K562 (cell line): Measurements from ENCODE around the gene ALDH6A1. TPM values are rescaled to one million over a fixed set of nuclear protein-coding genes. Genes with fewer than 3 reads are reported as not detected.

Experiments
- ATF1 ChIP-seq, 2 experiments: fragments of 450-650 bp in 1 of 2; IDR thresholded peaks; 2 replicates each; pipeline ENCODE4 v1.6.1; 2016; ENCODE audit warnings: missing compliant biosample characterization in 1 of 2, missing genetic modification characterization in 1 of 2
- C11orf30 ChIP-seq: fragments of 450-650 bp; IDR thresholded peaks from 2 replicates; pipeline ENCODE4 v1.6.1; 2016; ENCODE audit warnings: low read depth, mild to moderate bottlenecking
- CCNT2 ChIP-seq: IDR thresholded peaks from 2 replicates; pipeline ENCODE4 v1.6.1; 2011; ENCODE audit warnings: borderline replicate concordance, low read depth, mild to moderate bottlenecking, moderate library complexity, mixed read lengths, low read length; ENCODE audit not compliant: insufficient read length; ENCODE audit errors: extremely low read depth
- CREB1 ChIP-seq, 2 experiments: sonication (generic) in 1 of 2; formaldehyde crosslinking in 1 of 2; IDR thresholded peaks; 2 replicates each; pipeline versions ENCODE4 v1.6.1 to v1.8.0; 2012 to 2022; ENCODE audit warnings: inconsistent platforms in 1 of 2, mild to moderate bottlenecking in 1 of 2, missing genetic modification reagents in 1 of 2, moderate library complexity in 1 of 2
- E2F3 ChIP-seq: fragments of 250-450 bp; sonication (Bioruptor Pico); IDR thresholded peaks from 2 replicates; pipeline ENCODE4 v1.4.0; 2020; ENCODE audit warnings: mild to moderate bottlenecking
- HDAC1 ChIP-seq, 2 experiments: fragments of 450-650 bp; IDR thresholded peaks; 2 replicates each; pipeline ENCODE4 v1.6.1; 2016 to 2017; ENCODE audit warnings: inconsistent platforms in 1 of 2, mild to moderate bottlenecking in 1 of 2, moderate library complexity in 1 of 2
- MCM7 ChIP-seq, 2 experiments: fragments of 450-650 bp; IDR thresholded peaks; 2 replicates each; pipeline ENCODE4 v1.6.1; 2016 to 2018
- MEF2D ChIP-seq: conservative IDR thresholded peaks from 2 replicates; pipeline ENCODE4 v1.6.1; 2016; ENCODE audit warnings: low read depth, missing genetic modification characterization, missing compliant biosample characterization
- MYC ChIP-seq, 2 experiments: fragments of 250-450 bp in 1 of 2; sonication (Bioruptor Pico) in 1 of 2; IDR thresholded peaks; 2 replicates each; pipeline versions ENCODE4 v1.5.1 to v1.6.1; 2012 to 2021; ENCODE audit warnings: low read depth in 2 of 2, borderline replicate concordance in 1 of 2, improper control_type of control experiment in 1 of 2, low read length in 1 of 2, mild to moderate bottlenecking in 1 of 2, moderate library complexity in 1 of 2
- NFYB ChIP-seq: IDR thresholded peaks from 2 replicates; pipeline ENCODE4 v1.6.1; 2011; ENCODE audit warnings: mild to moderate bottlenecking, moderate library complexity; ENCODE audit not compliant: insufficient read length; ENCODE audit errors: extremely low read depth
- RBFOX2 ChIP-seq: fragments of 200-400 bp; formaldehyde crosslinking; IDR thresholded peaks from 2 replicates; pipeline ENCODE4 v1.6.1; 2017; ENCODE audit warnings: low read depth, mild to moderate bottlenecking, low read length, moderate library complexity
- REST ChIP-seq, 2 experiments: fragments of 450-650 bp; formaldehyde crosslinking in 1 of 2; IDR thresholded peaks; 2 replicates each; pipeline versions ENCODE4 v1.4.0 to v1.6.1; 2014 to 2020; ENCODE audit warnings: mild to moderate bottlenecking in 2 of 2, borderline replicate concordance in 1 of 2, low read depth in 1 of 2
- SAP30 ChIP-seq: fragments of 200-600 bp; sonication (generic); IDR thresholded peaks from 2 replicates; pipeline ENCODE4 v1.6.1; 2012; ENCODE audit warnings: borderline replicate concordance, low read depth, mild to moderate bottlenecking, moderate library complexity, low read length, control low read depth, inconsistent platforms; ENCODE audit not compliant: insufficient read depth, poor library complexity, severe bottlenecking
- SMARCC2 ChIP-seq: fragments of 450-650 bp; IDR thresholded peaks from 2 replicates; pipeline ENCODE4 v1.6.1; 2017; ENCODE audit warnings: antibody characterized with exemption, moderate library complexity, mild to moderate bottlenecking, low read depth
- TFAP4 ChIP-seq: sonication (generic); formaldehyde crosslinking; IDR thresholded peaks from 2 replicates; pipeline ENCODE4 v1.8.0; 2022; ENCODE audit warnings: missing genetic modification reagents, mild to moderate bottlenecking, moderate library complexity, borderline replicate concordance
- ZNF384 ChIP-seq: IDR thresholded peaks from 2 replicates; pipeline ENCODE4 v1.6.1; 2012; ENCODE audit warnings: low read depth, low read length, improper control_type of control experiment
- polyA plus RNA-seq, 8 experiments: library from polyadenylated mRNA; depleted of rRNA in 4 of 8; stranded (reverse) in 5 of 8; unstranded in 3 of 8; fragments of >200 nt; fragmentation: Nextera tagmentation in 2 of 8; fragmentation: Illumina TruSeq in 1 of 8; extraction: Ambion mirVana in 2 of 8; extraction: Trizol in 1 of 8; gene quantifications; 2 replicates each; pipeline versions ENCODE4 v1.2.1 to v1.2.3, GENCODE V29; 2011 to 2014; ENCODE audit warnings: inconsistent platforms in 1 of 8, missing spikeins in 1 of 8
- total RNA-seq, 7 experiments: library from RNA; depleted of rRNA in 6 of 7; stranded (reverse); fragments of >200 nt in 6 of 7; fragmentation: Illumina TruSeq in 2 of 7; extraction: Trizol in 2 of 7; gene quantifications; 2 replicates each; pipeline versions ENCODE4 v1.2.1 to v1.2.3, GENCODE V29; 2011 to 2021; ENCODE audit warnings: low replicate concordance in 1 of 7

Gene ALDH6A1
- total and polyA plus RNA-seq, 9 of the 15 experiments (the other 6 are each of a cell fraction or from before 2014, with no cell fraction given): 3.1 to 11.5 (median 4.6) TPM

- TF ChIP-seq REST (IDR thresholded peaks at IDR 0.05; ENCODE audit: borderline replicate concordance) (peak; percentile 68), REST (CRISPR knock-in tag; IDR thresholded peaks at IDR 0.05; ENCODE audit: low read depth) (no peak), MCM7 (IDR thresholded peaks at IDR 0.05) (no peak), MEF2D (no peak), RBFOX2 (peak; percentile 85), C11orf30 (peak; percentile 99), CREB1 (IDR thresholded peaks at IDR 0.05) (peak; percentile 71), CREB1 (CRISPR knock-in tag; IDR thresholded peaks at IDR 0.05) (peak; percentile 72), MYC (IDR thresholded peaks at IDR 0.05; ENCODE audit: low read depth, low read length) (peak; percentile 58; the same call in 1 of the 2 replicates), MYC (CRISPR knock-in tag; IDR thresholded peaks at IDR 0.05; ENCODE audit: borderline replicate concordance, low read depth) (no peak), CCNT2 (peak; percentile 40), SAP30 (peak; percentile 6), ZNF384 (0 out of 2 replicates have a peak, but pooled peaks have one; percentile 8), TFAP4 (CRISPR knock-in tag) (peak; percentile 94), ATF1 (CRISPR knock-in tag; IDR thresholded peaks at IDR 0.05) (peak; percentile 24; the same call in 1 of the 2 replicates), ATF1 (tag; IDR thresholded peaks at IDR 0.05) (peak; percentile 94), NFYB (peak; percentile 72), E2F3 (CRISPR knock-in tag) (peak; percentile 89), HDAC1 (IDR thresholded peaks at IDR 0.05) (peak in 1 of 2 experiments; percentile 64; a peak in 1 of 4 replicates), SMARCC2 (no peak)
Measured at GRCh38 chr14:74084277-74085046, at the start of gene ALDH6A1, which contains the start of gene LIN52 (continued).
